ENCODE measurements around the gene TXNDC12.
"Not testable (repeated sequence)": the region's sequence is repeated elsewhere in the genome, so short reads cannot be mapped to it uniquely, and the experiment has no call there.

TXNDC12 gene

GRCh38 chr1:52055066-52055865 is at the start of gene TXNDC12:
TXNDC12 (minus strand) TSS chr1:52055191; CDS start chr1:52055096, 95 bp downstream.
- DNase-seq (ENCODE audit: low read depth in 3 of 3, low spot score in 1 of 3): peak in 2 of 3 donors; percentile 15 to 47

DNA sequence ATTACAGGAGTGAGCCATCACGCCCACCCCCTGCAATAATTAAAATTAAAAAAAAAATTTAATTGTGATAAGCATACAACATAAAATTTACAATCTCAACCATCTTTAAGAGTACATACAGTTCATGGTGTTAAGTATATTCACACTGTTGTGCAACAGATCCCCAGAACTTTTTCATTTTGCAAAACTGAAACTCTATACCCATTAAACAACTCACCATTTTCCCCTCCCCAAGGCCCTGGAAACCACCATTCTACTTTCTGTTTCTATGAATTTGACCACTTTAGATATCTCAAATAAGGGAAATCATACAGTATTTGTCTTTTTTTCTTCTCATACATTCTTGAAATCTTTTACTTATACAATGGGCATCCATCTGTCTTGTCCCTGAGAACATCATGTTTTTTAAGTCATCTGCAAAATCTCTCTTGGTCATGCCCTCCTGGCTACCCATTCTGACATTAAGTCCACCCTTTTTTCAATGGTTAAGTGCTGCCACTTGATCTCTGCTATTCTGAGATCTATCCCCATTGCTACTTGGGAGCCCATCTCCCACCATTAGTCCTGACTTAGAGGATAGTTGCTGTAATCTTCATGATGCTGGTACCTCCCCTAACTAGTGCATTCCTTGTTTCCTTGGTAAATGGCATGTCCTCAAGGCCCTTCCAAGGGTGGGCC is 47.5 kb upstream of the TXNDC12 start:
- DNase-seq (ENCODE audit: low read depth in 3 of 3, low spot score in 1 of 3): no peak

DNA sequence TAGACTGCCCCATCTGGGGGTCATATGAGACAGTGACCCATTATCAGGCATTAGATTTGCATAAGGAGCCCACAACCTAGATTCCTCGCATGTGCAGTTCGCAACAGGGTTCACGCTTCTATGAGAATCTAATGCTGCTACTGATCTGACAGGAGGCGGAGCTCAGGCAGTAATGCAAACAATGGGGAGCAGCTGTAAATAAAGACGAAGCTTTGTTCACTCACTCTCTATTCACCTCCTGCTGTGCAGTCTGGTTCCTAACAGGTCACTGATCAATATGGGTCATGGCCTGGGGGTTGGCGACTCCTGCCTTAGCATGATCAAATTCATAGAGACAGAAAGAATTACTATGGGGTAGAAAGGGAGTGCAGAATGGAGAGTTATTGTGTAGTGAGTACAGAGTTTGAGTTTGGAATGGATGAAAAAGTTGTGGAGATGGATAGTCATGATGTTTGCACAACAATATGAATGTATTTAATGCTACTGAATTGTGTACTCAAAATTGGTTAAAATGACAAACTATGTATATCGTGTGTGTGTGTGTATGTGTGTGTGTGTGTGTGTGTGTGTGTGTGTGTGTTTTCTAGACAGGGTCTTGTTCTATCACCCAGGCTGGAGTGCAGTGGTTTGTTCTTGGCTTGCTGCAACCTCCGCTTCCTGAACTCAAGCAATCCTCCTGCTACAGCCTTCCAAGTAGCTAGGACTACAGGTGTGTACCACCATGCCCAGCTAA is 43.3 kb upstream of the TXNDC12 start:
- DNase-seq (ENCODE audit: low read depth in 3 of 3, low spot score in 1 of 3): no peak

DNA sequence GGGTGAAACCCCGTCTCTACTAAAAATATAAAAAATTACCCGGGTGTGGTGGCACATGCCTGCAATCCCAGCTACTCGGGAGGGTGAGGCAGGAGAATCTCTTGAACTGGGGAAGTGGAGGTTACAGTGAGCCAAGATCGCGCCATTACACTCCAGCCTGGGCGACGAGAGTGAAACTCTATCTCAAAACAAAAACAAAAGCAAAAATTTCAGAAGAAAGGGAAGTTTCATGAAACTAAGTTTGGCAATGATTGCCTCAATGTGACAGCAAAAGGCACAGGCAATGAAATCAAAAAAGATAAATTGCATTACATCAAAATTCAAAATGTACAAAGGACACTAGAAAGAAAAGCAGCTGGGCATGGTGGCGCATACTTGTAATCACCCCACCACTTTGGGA is 41.2 kb upstream of the TXNDC12 start:
- no peak for DNase-seq (ENCODE audit: low read depth in 3 of 3, low spot score in 1 of 3)

DNA sequence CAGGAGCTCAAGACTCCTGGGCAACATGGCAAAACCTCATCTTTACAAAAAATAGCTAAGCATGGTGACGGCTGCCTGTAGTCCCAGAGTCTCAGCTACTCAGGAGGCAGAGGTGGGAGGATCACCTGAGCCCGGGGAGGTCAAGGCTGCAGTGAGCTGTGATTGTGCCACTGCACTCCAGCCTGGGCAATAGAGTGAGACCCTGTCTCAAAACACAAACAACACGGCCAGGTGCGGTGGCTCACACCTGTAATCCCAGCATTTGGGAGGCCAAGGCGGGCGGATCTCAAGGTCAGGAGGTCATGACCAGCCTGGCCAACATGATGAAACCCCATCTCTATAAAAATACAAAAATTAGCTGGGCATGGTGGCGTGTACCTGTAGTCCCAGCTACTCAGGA is 39.3 kb upstream of the TXNDC12 start:
- DNase-seq (ENCODE audit: low read depth in 3 of 3, low spot score in 1 of 3): not testable (repeated sequence)

DNA sequence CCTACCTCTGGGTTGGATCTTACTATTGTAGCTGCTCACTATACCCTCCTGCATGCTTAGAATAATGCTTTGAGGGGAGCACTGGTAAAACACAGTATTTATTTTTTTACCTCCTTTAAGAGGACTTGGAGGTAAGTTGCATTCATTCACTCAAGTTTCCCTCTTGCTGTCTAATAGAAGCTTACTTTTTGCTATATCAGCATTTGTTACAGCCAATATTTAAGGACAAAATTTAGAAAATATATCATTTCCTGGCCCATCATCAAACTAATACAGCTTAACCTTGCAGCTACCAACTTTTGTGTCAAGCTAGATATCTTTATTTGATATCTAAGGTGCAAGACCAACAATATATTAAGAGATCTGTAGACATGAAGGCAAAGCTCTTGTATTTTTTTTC is 32.9 kb upstream of the TXNDC12 start:
- DNase-seq (ENCODE audit: low read depth in 3 of 3, low spot score in 1 of 3): not testable (repeated sequence)

DNA sequence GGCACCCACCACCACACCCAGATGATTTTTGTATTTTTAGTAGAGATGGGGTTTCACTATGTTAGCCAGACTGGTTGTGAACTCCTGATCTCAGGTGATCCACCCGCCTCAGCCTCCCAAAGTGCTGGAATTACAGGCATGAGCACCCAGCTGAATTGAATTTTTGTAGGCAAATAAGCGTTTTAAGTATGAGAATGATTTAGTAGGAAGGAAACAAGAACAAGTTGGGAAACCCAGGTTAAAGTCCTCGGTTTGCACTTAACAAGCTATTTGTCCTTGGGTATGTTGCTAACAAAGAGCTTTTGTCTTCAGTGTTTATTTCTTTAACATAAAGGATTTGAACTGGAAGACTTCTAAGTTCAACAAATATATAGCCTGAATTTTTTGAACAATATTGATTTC is 25.0 kb upstream of the TXNDC12 start:
- no peak for DNase-seq (ENCODE audit: low read depth in 3 of 3, low spot score in 1 of 3)

DNA sequence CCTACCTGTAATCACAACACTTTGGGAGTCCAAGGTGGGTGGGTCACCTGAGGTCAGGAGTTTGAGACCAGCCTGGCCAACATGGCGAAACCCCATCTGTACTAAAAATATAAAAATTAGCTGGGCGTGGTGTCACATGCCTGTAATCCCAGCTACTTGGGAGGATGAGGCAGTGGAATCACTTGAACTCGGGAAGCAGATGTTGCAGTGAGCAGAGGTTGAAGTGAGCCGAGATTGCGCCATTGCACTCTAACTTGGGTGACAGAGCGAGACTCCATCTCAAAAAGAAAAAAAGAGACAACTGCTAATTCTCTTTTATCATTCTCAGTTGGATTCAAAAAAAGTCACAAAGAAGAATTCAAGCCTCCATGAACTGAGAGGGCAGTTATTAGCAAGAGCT is 22.3 kb upstream of the TXNDC12 start:
- DNase-seq (ENCODE audit: low read depth in 3 of 3, low spot score in 1 of 3): not testable (repeated sequence)

DNA sequence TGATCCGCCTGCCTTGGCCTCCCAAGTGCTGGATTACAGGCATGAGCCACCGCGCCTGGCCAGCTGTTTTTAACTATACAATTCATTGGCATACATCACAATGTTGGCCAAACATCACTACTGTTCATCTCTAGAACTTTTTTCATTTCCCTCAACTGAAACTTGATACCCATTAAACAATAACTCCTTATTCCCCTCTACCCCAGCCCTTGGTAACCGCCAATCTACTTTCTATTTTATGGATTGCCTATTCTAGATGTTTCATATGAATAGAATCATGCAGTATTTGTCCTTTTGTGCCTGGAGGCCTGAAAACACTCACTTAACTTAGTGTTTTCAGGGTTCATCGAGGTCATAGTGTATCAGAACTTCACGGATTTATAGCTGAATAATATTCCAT is 17.3 kb upstream of the TXNDC12 start:
- DNase-seq (ENCODE audit: low read depth in 3 of 3, low spot score in 1 of 3): no peak

DNA sequence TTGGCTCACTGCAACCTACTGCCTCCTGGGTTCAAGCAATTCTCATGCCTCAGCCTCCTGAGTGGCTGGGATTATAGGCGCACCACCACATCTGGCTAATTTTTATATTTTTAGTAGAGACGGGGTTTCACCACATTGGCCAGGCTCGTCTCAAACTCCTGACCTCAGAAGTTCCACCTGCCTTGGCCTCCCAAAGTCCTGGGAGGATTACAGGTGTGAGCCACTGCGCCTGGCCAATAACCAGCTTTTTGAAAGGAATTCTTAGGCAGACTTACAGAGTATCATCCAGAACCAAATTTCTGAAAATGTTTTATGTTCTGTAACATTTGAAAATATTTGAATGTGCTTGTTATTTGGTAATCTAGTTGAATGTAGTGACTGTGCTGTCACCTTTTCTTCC is 15.7 kb upstream of the TXNDC12 start:
- no peak for DNase-seq (ENCODE audit: low read depth in 3 of 3, low spot score in 1 of 3)

DNA sequence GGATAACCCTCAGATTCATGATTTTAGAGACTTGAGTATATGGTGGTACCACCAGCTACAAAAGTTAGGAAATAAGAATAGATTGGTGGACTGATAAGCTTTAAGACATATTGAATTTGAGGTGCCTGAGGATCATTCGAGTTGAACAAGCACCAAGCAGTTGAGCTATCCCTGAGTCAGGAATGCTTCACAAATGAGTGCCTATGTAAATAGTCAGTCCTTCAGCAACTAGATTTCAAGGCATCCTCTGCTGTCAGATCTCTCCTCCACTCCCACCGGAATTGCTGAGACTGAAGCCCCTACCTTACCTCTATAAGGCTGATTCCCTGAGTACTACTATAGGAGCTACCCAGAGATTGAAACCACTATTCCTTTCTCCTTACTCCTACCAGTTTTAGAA is 8.2 kb upstream of the TXNDC12 start:
- DNase-seq (ENCODE audit: low read depth in 3 of 3, low spot score in 1 of 3): no peak

- no peak for DNase-seq (ENCODE audit: low read depth in 3 of 3, low spot score in 1 of 3)
Observed at GRCh38 chr1:52060822-52061221, 5.8 kb upstream of the TXNDC12 start.

DNA sequence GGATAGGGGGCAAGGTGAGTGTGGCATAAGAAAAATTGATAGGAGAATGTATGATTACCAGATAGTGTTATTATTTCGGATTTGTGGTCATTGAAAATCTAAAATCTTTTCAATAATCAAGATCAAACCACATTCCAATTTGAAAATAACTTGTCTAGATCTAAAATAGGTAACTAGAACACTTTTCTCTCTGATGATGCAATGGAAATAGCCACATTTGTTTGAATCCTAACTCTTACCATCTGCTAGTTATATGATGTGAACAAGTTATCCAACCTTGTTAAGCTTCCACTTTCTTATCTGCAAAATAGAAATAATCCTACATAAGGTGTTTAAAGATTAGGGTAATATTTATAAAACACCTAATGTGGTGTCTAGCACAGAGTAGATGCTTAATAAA is 4.9 kb upstream of the TXNDC12 start:
- DNase-seq (ENCODE audit: low read depth in 3 of 3, low spot score in 1 of 3): no peak

- DNase-seq (ENCODE audit: low read depth in 3 of 3, low spot score in 1 of 3): no peak
Observed at GRCh38 chr1:52059321-52059720, 4.3 kb upstream of the TXNDC12 start.

GRCh38 chr1:52057876-52058415 is 3.0 kb upstream of the TXNDC12 start:
- DNase-seq (ENCODE audit: low read depth in 3 of 3, low spot score in 1 of 3): no peak

GRCh38 chr1:52057255-52057654 is 2.3 kb upstream of the TXNDC12 start:
- no peak for DNase-seq (ENCODE audit: low read depth in 3 of 3, low spot score in 1 of 3)

- DNase-seq (ENCODE audit: low read depth in 3 of 3, low spot score in 1 of 3): no peak
Observed at GRCh38 chr1:52056937-52057231, 1.9 kb upstream of the TXNDC12 start.

DNA sequence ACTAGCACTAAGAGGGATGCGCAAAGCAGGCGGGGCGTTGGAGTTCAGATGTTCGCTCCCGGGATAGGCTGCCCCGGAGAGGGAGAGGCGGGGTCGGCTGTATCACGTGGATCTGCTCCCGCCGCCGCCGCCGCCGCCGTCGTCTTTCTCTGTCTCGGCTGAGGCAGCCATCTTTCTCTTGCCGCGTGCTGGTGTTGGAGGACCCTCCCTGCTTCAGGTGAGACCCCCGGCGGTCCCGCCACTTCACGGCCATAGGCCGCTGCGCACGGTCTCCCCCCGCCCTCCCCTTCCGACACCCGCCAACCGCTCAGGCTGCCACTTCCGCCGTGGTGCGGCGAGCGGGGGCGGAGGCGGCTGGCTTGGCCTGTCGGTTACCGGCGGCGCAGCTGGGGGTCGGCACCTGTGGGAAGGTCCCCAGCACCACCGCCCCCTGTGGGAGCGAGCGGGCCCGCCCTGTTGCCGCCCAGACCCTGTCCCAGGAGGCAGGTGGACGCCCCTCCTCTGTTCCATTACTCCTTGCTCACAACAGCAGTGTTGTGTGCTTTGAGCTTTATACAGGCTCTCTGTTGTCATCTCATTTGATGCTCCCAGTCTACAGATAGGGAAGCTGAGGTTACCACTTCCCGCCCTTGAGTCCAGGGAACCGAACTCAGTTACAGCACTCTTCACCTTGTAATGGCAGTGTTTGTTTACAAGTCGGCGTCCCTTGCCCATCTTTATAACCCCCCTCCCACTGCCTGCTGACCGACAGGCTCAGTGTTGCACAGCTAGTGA is 1.4 kb upstream of the TXNDC12 start, which contains the start of gene BTF3L4:
Gene BTF3L4 (plus strand): TSS at position 133 of the 774 bp plus-strand sequence. CDS start 3,553 bp downstream, outside the sequence.
- DNase-seq (ENCODE audit: low read depth in 3 of 3, low spot score in 1 of 3): peak; percentile 77 to 82 (median 82)

DNA sequence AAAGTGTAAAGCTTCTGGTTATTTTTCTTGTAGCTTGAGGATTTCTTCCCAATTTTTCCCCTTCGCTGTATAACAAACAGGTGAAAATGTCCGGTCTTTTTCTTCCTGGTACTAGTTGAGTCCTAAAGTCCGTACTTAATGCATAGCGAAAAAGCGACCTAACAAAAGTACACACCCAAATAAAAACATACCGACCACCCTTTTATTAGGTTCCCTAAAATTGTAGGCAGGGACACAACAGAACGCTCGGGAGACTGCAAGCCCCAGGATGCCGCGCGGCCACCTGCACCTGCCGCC is 823 bp upstream of the TXNDC12 start:
- no peak for DNase-seq (ENCODE audit: low read depth in 3 of 3, low spot score in 1 of 3)

GRCh38 chr1:52054496-52055065 is 410 bp downstream of the TXNDC12 start:
- DNase-seq (ENCODE audit: low read depth in 3 of 3, low spot score in 1 of 3): no peak

DNA sequence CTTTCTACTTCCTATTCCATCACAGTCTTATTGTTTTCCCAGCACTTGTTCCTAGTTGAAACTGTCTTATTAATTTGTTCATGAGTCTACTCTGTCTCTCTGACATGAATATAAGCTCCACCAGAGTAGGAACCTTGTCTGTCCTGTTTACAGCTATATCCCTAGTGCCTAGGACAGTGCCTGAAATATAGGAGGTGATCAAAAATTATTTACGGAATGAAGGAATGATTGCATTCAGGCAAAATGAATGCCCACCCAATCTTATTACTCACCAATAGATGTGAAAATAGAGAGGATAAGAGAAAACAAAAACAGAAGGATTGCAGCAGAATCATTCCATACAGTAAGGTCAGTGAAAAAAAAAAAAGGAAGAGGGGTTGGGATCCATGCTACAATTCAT is 1.1 kb downstream of the TXNDC12 start:
- DNase-seq (ENCODE audit: low read depth in 3 of 3, low spot score in 1 of 3): no peak
